NCI-H1092 (cell line): ENCODE measurements around the gene CEP55.
"Not testable (repeated sequence)": the region's sequence is repeated elsewhere in the genome, so short reads cannot be mapped to it uniquely, and the experiment has no call there.

Experiments used
- DNase-seq: peaks from one replicate; lab custom pipeline; 2025; lab: John Stamatoyannopoulos, UW

CEP55 gene

DNA sequence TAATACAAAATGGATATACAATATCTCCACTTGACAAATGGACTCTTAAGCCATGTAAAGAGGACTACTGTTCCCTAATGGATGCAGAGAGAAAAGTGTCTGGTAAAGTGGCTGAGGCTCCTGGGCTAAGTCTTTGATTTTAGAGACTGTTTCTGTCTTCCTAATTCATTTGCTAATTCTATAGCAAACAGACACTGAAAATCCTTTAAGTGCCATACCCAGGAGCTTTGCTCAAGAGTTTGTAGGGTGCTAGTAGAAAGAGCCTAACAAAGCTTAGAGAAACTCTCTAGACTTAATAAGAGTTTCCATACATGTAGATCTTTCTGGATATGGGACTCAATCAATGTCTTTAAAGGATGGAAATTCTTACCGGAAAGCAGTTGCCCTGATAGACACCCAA lies 16.7 kb downstream of the CEP55 start:
- no peak for DNase-seq

DNA sequence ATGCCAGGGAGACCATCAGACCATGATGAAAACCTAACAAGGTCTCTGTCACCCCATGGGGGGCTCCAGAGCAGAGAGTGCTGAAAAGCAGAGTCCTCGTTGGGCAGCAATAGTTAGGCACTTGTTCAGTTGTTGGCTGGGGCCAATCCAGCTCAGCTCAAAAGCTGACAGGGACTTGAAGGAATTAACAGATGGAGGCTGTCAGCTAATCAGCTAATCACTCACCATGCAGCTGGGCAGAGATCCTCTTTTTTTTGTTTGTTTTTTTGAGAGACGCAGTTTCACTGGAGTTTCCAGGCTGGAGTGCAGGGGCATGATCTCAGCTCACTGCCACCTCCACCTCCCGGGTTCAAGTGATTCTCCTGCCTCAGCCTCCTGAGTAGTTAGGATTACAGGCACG lies 18.1 kb downstream of the CEP55 start:
- DNase-seq, result no peak

DNA sequence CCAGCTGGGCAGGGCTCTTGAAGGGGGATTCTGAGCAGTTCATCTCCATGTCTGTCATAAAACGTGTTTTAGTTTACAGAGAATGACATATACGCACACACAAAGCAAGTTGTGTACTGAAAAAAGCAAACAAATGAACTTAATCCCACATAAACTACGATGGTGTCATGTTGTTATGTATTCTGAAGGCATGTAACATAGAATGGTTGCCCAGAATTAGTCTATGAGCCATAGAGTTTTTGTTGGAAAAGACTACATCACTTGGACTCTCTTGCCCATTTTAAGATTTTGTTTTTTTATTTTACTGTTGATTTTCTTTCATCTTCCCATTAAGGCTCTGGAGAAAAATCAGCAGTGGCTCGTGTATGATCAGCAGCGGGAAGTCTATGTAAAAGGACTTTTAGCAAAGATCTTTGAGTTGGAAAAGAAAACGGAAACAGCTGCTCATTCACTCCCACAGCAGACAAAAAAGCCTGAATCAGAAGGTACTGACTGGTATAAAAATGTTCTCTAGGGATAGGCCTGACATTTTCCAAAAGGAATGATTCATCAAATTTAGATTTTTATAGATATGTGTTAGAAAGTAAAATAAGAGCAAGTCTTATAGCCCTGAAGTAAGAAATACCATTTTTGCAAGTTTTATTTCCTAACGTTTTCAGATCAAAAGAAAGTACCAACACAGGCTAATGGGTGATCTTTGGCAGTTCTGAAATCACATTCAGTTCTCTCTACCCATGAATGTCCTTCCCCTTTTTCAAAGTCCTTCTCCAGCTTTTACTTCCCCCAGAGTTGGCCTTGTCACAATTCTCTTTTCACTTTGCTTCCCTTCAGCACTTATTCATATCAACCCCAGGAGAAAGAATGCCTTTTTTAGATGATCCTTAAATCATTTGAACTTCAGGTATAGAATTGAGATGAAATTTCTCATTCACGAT lies 18.9 kb downstream of the CEP55 start:
- no peak for DNase-seq

DNA sequence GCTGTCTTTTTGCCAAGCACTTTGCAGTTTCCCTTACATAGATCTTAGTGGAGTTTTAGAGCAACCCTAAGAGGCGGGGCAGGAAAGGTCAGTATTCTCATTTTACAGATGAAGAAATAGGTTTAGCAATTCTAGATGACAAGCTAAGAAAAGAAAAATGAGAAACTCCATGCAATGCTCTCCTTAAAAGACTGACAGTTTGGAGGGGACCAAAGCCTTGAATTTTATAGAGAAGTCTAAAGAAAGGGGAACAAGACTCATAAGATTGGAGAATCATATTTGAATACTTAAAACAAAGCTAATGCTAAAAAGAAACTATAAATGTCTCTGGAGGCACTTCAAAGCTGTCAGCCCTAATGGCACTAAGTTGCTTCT lies 19.6 kb downstream of the CEP55 start:
- DNase-seq, result no peak

DNA sequence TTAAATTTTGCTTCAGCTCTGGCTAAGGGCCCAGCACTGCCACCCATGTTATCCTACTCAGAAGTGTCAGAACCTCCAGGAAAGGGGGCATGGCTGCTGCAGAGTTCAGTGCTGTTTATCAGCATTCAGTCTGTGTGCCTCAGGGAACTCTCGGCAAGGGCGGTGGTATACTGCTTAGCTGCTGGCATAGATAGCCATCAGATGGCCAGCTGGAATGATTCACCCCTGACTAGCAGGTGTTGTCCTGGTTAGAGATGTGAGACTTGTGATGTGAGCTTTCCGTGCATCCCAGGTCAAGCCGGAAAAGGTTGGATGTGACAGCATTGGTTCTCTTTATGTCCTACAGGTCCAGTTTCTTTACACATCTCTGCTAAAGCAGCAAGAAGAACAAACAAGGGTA lies 22.1 kb downstream of the CEP55 start:
- no peak for DNase-seq

DNA sequence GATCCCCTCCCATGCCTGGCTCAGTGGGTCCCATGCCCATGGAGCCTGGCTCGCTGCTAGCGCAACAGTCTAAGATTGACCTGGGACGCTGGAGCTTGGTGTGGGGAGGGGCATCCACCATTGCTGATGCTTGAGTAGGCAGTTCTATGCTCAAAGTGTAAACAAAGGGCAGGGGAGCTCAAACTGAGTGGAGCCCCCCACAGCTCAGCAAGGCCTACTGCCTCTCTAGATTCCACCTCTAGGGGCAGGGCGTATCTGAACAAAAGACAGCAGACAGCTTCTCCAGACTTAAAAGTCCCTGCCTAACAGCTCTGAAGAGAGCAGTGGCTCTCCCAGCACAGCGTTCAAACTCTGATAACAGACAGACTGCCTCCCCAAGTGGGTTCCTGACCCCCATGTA lies 38.9 kb downstream of the CEP55 start:
- no peak for DNase-seq

DNA sequence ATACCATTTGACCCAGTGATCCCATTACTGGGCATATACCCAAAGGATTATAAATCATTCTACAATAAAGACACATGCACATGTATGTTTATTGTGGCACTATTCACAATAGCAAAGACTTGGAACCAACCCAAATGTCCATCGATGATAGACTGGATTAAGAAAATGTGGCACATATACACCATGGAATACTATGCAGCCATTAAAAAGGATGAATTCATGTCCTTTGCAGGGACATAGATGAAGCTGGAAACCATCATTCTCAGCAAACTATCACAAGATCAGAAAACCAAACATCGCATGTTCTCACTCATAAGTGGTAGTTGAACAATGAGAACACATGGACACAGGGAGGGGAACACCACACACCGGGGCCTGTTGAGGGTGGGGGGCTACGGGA lies 44.5 kb downstream of the CEP55 start:
- not testable (repeated sequence) for DNase-seq

DNA sequence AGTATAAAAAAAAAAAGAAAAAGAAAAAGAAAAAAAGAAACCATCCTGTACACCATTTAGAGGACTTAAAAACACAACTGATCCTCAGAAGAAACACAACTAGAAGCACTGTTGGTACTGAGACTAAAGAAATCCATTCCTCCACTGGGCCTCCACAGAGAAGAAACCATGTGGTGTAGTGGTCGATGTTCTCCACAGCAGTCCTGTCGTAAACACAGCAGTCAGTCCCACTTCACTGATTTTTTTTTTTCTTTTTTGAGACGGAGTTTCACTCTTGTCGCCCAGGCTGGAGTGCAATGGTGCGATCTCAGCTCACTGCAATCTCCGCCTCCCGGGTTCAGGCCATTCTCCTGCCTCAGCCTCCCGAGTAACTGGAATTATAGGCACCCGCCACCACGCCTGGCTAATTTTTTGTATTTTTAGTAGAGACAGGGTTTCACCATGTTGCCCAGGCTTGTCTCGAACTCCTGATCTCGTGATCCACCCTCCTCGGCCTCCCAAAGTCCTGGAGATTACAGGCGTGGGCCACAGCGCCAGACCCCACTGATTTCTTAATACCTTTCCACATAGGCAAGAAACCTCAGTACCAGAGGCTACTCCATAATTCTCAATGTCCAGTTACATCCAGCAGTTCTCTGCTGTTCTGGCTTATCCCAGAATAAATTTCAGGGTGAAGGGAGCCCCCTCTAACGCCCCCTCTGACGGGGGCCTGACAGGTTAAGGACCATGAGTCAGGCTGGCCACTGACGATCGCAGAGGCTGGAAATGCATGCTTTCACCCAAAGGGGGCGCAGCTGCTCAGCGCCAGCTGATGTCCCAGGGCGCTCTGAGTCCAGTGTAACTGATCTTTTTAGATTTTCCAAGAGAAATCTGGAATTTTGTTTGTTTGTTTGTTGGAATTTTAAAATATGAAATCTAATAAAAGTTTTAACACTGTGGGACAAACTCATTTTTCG lies 45.3 kb downstream of the CEP55 start:
- no peak for DNase-seq

DNA sequence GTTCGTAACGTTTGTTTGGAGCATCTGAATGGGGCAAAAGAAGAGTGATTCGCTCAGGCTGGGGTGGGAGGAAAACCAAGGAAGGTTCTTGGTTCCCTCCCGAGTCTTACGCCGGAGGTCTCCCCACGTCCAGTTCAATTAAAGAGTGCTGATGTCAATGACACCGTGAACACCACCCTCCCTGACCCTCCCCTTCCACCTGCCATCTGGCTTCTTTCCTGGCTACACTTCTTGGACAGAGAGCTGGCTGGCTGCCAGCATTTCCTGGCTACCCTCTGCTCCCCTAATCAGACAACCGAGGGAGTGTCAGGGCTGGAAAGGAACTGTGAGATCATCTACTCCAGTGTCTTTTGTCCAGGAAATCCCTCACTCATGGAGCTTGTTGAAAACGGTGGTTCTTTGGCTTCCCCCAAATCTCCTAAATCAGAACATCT lies 46.0 kb downstream of the CEP55 start:
- peak; percentile 50 for DNase-seq

DNA sequence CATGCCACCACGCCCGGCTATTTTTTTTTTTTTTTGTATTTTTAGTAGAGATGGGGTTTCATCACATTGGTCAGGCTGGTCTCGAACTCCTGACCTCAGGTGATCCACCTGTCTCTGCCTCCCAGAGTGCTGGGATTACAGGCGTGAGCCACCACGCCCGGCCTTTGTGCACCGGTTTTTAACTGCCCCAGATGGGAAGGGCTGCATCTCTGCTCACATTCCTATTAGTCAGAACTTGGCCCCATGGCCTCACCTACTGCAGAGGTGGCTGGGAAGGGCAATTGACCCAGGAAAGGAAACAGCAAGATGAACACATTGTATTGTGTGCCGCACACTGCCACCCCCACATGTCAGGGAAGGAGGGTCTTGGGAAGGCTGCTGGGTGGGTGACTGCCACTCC lies 50.6 kb downstream of the CEP55 start:
- DNase-seq, result not testable (repeated sequence)

DNA sequence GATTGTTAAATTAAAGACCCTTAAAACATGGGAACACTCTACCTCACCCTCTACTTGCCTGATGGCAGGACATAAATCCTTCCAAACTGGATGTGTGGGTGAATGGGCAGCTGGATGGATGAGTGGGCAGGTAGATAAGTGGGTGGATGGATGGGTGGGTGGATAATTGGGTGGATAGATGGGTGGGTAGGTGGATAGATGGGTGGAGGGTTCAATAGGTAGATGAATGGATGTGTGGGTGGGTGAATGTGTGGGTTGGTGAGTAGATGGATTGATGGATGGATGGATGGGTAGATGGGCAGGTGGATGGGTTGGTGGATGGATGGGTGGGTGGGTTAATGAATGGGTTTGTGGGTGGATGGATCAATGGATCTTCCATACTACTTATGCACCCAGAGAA lies 51.1 kb downstream of the CEP55 start:
- DNase-seq, result no peak

DNA sequence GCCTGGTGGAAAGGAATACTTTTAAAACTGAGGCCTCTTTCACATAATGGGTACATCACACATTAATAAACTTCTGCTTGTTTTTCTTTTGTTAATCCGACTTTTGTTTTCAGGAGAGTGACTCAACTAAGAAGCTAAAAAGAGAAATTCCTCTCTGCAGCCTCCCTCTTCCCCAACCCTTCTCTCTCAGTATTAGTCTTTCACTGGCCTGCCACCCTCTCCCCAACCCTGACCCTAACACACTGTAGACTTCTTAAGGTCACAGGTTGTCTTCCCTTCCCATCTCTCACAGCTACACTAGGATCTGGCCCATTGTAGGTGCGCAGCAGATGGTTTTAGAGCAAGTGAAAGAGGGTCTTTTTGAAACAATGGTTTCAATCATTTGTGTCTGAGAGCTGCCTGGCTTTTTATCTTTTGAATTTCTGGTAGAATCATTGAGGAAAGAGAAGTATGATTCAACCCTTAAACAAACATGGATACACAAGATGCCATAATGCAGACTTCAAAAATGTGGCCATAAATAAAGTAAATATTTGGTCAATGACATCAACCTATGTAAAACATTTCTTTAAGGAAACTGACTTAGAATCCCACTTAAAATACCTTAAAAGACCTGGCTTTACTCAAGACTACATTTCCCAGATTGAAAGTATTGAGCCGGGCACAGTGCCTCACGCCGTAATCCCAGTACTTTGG lies 52.1 kb downstream of the CEP55 start:
- no peak for DNase-seq

DNA sequence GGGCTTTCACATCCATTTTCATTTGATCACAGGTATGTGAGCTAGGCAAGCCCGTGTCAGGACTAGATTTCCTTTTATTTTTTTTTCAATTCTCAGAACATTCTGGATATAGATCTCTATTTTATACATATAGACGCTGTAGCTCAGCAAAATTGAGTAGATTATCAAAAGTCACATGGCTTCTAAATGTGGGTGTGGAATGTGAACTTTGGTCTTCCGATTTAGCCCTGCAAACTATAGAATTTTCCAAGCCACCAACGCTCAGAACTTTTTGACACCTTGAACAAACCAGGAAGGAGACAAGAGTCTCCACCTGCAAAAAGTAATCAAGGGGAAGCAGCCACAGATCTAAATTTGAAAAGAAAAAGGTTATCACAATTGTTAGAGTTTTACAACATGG lies 54.2 kb downstream of the CEP55 start:
- no peak for DNase-seq

DNA sequence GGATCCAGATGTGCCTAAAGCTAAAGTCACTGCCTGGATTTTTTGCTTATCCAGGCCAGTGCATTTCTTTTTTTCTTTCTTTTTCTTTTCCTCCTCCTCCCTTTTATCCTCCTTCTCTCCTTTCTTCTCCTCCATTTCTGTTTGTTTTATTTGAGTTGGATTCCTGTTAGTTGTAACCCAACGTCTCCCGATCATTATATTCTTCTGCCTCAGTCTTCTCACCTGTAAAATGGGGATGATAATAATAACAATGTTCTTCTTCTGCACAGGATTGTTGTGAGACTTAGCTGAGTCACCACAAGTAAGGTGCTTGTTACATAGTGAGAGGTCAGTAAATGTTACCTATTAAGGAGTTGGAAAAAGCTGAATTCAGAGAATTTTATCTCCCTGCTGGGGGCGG lies 56.4 kb downstream of the CEP55 start:
- DNase-seq, result no peak

DNA sequence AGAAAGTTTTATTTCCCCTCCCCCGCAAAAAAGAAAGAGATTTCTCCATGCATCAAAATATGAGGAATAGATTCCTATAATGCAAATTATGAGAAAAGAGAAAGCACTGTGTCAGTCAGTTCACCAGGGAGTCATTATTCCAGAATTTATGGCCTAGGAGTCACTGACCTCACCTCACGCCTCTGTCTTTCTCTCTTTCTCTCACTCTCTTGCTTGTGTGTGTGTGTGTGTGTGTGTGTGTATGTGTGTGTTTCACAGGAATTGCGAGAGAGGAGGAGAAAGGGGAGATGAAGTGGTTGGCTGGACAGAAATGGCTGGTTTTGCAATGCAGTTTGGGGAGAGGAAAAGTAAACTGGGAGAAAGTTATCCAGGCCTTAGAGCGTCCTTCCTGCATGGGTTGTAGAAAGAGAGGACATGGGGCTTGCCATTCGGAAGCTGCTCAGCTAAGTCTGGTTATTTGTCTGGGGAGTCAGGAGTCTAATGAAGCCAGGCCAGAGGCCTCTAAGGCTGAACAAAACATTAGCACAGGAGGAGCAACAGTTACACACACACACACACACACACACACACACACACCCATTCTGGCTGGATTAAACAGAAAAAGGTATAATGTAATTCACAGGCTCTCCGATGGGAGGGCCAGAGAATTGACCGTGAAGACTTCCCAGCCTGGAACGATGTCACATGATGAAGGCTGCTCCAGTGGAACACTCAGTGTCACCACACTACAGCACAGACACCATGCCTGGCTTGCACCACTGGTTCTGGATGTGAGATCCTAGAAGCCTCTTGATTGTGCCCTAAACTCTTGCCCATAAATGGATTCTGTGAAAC lies 57.3 kb downstream of the CEP55 start:
- DNase-seq, result no peak

DNA sequence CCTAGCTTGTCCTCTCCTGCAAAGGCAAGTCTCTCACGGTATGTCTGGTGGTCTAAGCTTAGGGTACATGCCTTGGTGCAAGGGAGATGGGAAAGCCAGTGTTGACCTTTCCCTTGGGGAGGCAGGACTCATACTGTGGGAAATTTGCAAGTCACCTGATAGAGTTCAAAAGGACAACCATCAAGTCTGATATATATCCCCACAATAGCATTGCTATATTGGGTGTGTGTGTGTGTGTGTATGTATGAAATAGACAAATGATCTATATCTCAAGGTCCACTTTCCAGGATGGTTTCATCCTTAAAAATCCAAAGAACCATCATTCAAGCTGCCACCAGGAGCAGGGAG lies 57.9 kb downstream of the CEP55 start:
- no peak for DNase-seq

DNA sequence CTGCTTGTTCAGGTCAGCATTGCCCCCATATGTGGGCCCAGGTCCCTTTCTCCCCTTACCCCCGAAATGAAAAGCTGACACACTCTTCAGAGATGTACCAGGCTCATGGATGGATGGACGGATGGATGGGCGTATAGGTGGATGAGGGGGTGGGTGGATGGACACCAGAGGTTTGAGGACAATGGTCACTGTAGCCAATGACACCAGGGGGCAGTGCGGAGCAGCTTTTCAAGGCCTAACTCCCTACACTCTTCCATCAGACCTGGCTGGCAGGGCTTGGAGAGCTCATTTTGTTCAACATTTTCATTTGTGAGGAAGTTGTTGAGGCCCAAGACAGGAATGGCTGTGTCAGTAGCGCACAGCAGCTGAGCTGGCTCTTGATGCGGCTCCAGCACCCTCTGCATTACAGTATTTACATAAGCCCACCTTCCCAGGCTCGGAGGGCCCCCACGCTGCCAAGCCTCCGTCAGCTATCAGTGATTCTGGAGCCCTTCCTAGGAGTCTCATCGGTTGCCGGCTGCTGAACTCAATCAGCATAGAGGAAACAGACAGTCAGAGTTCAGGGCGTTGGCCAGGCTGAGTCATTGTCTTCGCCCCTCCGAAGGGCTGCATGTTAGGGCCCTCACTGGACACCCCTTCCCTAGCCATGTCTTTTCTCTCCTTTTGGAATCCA lies 58.5 kb downstream of the CEP55 start:
- peak; percentile 60 for DNase-seq

DNA sequence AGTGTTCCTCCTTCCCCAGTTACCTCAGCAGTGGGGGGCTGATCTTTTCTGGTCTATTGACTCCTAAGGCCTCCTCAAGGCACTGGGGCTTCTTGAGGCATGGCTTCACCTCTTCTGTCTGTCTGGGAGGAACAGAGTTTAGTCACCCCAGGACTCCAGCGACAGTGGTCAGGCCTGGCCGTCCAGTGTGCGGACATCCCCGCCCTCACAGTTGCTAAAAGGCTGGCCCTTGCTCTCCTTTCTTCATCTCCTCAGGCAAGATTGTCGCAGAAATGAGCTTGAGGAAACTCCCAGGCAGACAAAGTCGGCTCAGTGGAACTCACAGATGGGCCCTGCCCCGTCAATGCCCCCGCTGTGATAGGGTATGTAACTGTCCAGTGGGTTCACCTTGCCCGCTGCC lies 63.1 kb downstream of the CEP55 start:
- DNase-seq, result no peak

DNA sequence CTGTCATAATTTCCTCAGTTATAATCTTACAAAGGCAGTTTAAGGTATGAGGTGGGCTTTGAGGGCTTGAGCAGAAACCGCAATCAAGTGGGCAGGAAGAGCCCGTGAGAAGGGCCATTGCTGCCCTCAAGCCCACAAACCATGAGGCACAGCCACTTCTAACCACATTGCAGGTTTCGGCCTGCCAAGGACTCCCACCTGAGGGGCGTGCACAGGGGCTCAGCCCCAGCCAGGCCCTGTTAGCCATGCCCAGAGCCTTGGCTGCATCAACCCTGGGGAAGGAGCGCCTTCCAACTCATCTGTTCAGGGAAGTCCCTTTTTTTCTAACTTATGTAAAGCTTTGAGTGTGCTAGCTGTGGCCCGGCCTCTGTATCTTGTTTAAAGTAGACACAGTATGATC lies 64.1 kb downstream of the CEP55 start:
- DNase-seq, result no peak

DNA sequence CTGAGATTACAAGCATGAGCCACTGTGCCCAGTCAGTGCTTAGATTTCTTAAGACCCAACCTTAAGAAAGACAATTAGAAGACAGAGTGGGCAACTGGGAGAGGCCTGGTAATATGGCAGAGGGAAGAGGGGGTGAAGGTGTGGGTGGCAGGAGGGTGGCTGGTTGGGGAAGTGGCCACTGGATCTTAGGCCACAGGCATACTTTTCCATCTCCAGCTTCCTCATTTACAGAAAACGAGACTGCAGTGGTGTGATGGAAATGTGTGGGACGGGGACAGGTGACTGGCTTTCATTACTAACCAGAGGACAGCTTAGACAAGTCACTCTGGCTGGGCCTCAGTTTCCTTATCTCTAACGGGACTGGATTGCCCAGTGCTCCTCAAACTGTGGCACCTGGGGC lies 69.0 kb downstream of the CEP55 start:
- DNase-seq, result no peak
